Esophagus muscularis mucosa (tissue), 4 donors: ENCODE data around the gene COX7A1. TPM values are rescaled to one million over a fixed set of nuclear protein-coding genes. Genes with fewer than 3 reads are reported as not detected.

ENCODE experiments used
- DNase-seq: peaks from one replicate; pipeline ENCODE4 v3.0.0-alpha.2; 2017; ENCODE audit errors: extremely low spot score
- H3K27ac ChIP-seq, 4 donors: fragments of 200-600 bp; sonication (generic); replicated peaks in 1 of 4; 1 replicate in 3 of 4; 2 replicates in 1 of 4; pipeline ENCODE4 v1.5.1; 2016 to 2019; ENCODE audit warnings: mild to moderate bottlenecking in 1 of 4
- H3K27me3 ChIP-seq, 4 donors: fragments of 200-600 bp; sonication (generic); one replicate each; pipeline versions ENCODE4 v1.5.1 to v1.6.0; 2016 to 2019
- H3K36me3 ChIP-seq, 4 donors: fragments of 200-600 bp; sonication (generic); one replicate each; pipeline ENCODE4 v1.5.1; 2016 to 2019
- H3K4me1 ChIP-seq, 4 donors: fragments of 200-600 bp; sonication (generic); one replicate each; pipeline ENCODE4 v1.5.1; 2016 to 2019
- H3K4me3 ChIP-seq, 4 donors: fragments of 200-600 bp; sonication (generic); 1 replicate in 2 of 4; 2 replicates in 2 of 4; pipeline ENCODE4 v1.5.1; 2016 to 2019; ENCODE audit warnings: mild to moderate bottlenecking in 4 of 4, moderate library complexity in 1 of 4
- H3K9me3 ChIP-seq, 4 donors: fragments of 200-600 bp; sonication (generic); 1 replicate in 3 of 4; 2 replicates in 1 of 4; pipeline ENCODE4 v1.5.1; 2016 to 2019
- EP300 ChIP-seq: sonication (generic); formaldehyde crosslinking; IDR thresholded peaks from one replicate; pipeline ENCODE4 v1.6.1; 2017; ENCODE audit warnings: antibody characterized with exemption
- POLR2A ChIP-seq: fragments of 450-650 bp; IDR thresholded peaks from one replicate; pipeline ENCODE4 v1.6.1; 2017; ENCODE audit warnings: antibody characterized with exemption, moderate library complexity, mild to moderate bottlenecking, low read depth
- POLR2AphosphoS5 ChIP-seq, 2 donors: sonication (generic); formaldehyde crosslinking; IDR thresholded peaks; one replicate each; pipeline ENCODE4 v1.6.1; 2017; ENCODE audit warnings: antibody characterized with exemption in 2 of 2
- WGBS: methylation state at CpG from one replicate; pipeline ENCODE4 v1.1.5; 2018; 5-methylcytosine and 5-hydroxymethylcytosine counted together
- intact Hi-C: fragments of 100-400 bp; cut with DNase I; formaldehyde crosslinking; loops from one replicate; pipeline ENCODE4 v1.15.1; 2023
- total RNA-seq, 4 donors: library from RNA; depleted of rRNA; stranded (reverse); fragments of >200 nt; gene quantifications; one replicate each; pipeline versions ENCODE4 v1.1.0 to v1.2.1, GENCODE V29; 2016
- TF ChIP-seq, protein P1 (sequence below), 3 experiments: fragments of 200-600 bp in 2 of 3; fragments of 450-650 bp in 1 of 3; sonication (generic) in 2 of 3; IDR thresholded peaks; one replicate each; pipeline ENCODE4 v1.5.1; 2017 to 2019; ENCODE audit warnings: antibody characterized with exemption in 3 of 3, mild to moderate bottlenecking in 2 of 3, moderate library complexity in 1 of 3

COX7A1 gene
- total RNA-seq, 4 donors from 2014 or later: 65.8 to 231 (median 101) TPM

DNA sequence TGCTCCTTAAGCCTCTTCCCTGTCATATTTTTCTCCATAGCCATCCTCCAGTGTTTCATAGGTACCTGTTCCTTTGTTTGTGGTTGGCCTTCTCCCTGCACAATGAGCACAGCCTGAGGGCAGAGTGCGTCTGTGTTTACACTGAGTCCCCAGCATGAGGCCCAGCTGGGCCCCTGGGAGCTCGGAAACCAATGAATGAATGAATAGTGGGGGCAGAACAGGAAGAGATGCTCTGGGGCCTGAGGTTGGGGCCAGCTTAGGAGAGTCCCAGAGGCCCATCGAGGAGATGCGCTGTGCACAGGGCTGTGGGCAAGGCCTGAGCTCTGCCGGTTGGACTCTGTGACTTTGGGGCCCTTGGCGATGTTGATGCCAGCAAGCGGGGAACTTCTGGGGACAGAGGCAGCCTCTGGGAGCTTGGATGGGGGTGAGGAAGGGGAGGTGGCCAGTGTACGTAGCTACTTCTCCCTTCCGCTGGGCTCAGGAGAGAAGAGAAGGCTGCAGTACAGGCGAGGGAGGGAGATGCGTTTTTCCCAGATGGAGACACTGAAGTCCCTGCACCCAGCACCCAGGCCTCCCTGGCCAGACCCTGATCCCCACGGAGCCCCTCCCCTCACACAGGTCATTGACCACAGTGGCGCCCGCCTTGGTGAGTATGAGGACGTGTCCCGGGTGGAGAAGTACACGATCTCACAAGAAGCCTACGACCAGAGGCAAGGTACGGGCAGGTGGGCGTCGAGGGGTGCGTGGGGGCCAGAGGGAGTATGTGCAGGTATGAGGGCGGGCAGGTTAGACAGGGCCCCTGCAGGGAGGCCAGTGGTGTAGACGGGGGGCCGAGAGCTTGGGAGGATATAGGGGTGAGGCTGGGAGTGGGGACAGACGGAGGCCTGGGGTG is 31.9 kb downstream of the COX7A1 start:
- H3K4me1 ChIP-seq: peaks cover 13 to 35% (median 25%) of the 10 kb centered on the region in 4 donors
- no peak overlapping the region for H3K27ac ChIP-seq
- no peak for DNase-seq
- no peak overlapping the region for H3K4me3 ChIP-seq
- intact Hi-C loops: no loop called here
- 90% methylated on average over 26 of the region's 26 CpGs for WGBS
- TF ChIP-seq, protein P1, sequence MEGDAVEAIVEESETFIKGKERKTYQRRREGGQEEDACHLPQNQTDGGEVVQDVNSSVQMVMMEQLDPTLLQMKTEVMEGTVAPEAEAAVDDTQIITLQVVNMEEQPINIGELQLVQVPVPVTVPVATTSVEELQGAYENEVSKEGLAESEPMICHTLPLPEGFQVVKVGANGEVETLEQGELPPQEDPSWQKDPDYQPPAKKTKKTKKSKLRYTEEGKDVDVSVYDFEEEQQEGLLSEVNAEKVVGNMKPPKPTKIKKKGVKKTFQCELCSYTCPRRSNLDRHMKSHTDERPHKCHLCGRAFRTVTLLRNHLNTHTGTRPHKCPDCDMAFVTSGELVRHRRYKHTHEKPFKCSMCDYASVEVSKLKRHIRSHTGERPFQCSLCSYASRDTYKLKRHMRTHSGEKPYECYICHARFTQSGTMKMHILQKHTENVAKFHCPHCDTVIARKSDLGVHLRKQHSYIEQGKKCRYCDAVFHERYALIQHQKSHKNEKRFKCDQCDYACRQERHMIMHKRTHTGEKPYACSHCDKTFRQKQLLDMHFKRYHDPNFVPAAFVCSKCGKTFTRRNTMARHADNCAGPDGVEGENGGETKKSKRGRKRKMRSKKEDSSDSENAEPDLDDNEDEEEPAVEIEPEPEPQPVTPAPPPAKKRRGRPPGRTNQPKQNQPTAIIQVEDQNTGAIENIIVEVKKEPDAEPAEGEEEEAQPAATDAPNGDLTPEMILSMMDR (IDR thresholded peaks at IDR 0.05): no peak
- TF ChIP-seq POLR2AphosphoS5 (IDR thresholded peaks at IDR 0.05): no peak
- TF ChIP-seq POLR2A: no peak
- no peak for TF ChIP-seq EP300
- H3K27me3 ChIP-seq: no peaks in the 10 kb centered on the region
- no peaks in the 10 kb centered on the region for H3K9me3 ChIP-seq
- peaks cover 39 to 89% (median 79%) of the 10 kb centered on the region in 4 donors for H3K36me3 ChIP-seq

DNA sequence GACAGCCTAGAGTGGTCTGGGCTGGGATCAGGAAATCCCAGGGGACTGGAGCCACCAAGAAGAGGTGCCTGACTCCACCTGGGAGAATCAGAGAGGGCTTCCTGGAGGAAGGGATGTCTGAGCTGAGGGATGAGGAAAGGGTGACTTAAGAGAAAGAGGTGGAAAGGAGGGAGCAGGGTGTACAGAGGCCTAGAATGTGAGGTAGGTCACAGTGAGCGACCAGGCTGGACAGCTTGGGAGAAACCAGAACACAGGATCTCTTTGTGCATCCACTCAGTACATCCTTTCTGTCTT is 36.0 kb downstream of the COX7A1 start:
- no peak for TF ChIP-seq EP300
- TF ChIP-seq POLR2AphosphoS5 (IDR thresholded peaks at IDR 0.05): no peak
- TF ChIP-seq, protein P1 (IDR thresholded peaks at IDR 0.05): no peak
- TF ChIP-seq POLR2A: no peak
- intact Hi-C loops: no loop called here
- peak overlapping the region; percentile 72 to 80 (median 74) for H3K4me3 ChIP-seq
- peak overlapping the region; percentile 88 to 96 (median 91) for H3K27ac ChIP-seq
- no peak for DNase-seq
- peaks cover 23 to 53% (median 38%) of the 10 kb centered on the region in 4 donors for H3K4me1 ChIP-seq
- 90% methylated on average over 1 of the region's 1 CpG for WGBS
- no peaks in the 10 kb centered on the region for H3K27me3 ChIP-seq
- H3K9me3 ChIP-seq: no peaks in the 10 kb centered on the region
- H3K36me3 ChIP-seq: peaks cover 26 to 72% (median 64%) of the 10 kb centered on the region in 4 donors

DNA sequence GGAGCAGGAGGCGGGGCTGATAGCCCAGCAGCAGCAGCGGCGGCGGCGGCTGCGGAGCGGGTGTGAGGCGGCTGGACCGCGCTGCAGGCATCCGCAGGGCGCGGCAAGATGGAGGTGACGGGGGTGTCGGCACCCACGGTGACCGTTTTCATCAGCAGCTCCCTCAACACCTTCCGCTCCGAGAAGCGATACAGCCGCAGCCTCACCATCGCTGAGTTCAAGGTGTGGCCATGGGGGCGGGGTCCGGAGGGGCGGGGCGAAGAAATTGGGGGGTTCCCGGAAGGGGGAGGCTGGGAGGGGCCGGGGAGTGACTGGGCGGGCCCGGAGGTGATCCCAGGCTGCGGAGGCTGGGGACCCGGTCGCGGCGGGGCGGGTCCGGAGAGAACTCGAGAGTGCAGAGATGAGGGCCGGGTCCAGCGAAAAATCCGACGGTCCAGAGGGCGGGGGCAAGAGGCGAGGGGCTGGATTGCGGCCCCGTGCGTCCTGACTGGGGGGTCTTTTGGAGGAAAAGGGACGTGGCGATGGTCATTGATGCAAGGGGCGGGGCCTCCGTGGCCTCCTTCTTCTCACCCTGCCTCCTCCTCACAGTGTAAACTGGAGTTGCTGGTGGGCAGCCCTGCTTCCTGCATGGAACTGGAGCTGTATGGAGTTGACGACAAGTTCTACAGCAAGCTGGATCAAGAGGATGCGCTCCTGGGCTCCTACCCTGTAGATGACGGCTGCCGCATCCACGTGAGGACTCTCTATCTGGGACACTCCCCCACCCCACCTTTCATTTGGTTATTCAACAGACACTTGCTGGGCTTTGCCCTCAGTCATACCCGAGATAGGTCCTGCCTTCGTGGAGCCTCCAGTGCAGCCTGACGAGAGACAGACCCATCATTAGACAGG is 36.5 kb downstream of the COX7A1 start, which contains the start of gene TBCB:
Gene TBCB, plus strand, starts transcription at position 16 of the 891 bp plus-strand sequence. Its CDS starts 93 bp downstream, at position 109.
- intact Hi-C loops: no loop called here
- H3K27me3 ChIP-seq: no peaks in the 10 kb centered on the region
- H3K9me3 ChIP-seq: no peaks in the 10 kb centered on the region
- H3K36me3 ChIP-seq: peaks cover 26 to 72% (median 65%) of the 10 kb centered on the region in 4 donors
- H3K4me1 ChIP-seq: peaks cover 23 to 53% (median 38%) of the 10 kb centered on the region in 4 donors
- H3K4me3 ChIP-seq: peak within 1 kb of the TSS; percentile 72 to 80 (median 74)
- WGBS: 5% methylated on average over 26 of the region's 59 CpGs
- H3K27ac ChIP-seq: peak within 1 kb of the TSS; percentile 88 to 96 (median 91)
- TF ChIP-seq POLR2A (peak; percentile 10), POLR2AphosphoS5 (IDR thresholded peaks at IDR 0.05) (peak in 1 of 2 donors; percentile 91), EP300 (no peak)
- peak; percentile 96 for DNase-seq

DNA sequence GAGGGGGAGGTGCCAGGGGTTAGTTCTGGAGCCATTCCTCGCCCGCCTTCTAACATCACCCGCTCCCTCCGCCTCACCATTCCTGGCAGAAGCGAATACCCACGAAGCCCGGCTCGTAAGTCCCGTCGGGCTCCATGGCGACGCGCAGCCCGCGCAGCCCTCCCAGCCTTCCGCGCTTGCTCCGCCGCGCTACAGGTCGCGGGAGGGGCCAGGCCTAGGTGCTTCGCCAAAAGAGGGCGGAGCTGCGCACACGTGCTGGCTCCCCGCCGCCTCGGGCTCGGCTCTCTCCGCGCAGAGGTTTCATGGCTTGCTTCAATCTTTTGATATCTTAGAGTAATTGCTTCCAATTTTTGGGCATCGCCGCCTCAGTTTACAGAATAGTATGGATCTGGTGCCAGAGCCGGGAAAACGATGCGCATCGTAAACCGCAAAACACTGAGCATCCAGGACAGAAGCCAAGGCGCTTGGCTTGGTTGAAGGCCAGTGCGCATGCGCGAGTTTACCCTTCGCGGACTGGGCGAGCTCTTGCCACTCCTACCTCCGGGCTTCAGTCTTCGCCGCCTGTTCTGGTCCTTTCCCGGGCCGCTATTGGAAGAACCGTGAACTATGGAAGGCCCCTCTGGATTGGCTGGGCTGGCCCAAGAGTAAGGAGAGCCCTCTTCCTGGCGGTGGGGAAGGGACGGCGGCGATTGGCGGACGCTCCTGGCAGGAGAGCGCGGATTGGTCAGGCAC is 37.4 kb downstream of the COX7A1 start, which contains the start of gene POLR2I:
Gene POLR2I, minus strand, starts transcription at position 155 of the 732 bp plus-strand sequence. Its CDS starts 19 bp downstream, at position 136.
- Histone ChIP-seq H3K9me3 (no peaks in the 10 kb centered on the region), H3K4me3 (peak within 1 kb of the TSS; percentile 72 to 80 (median 74)), H3K4me1 (peaks cover 23 to 53% (median 38%) of the 10 kb centered on the region in 4 donors), H3K27me3 (no peaks in the 10 kb centered on the region), H3K36me3 (peaks cover 26 to 71% (median 60%) of the 10 kb centered on the region in 4 donors), H3K27ac (peak within 1 kb of the TSS; percentile 88 to 96 (median 91))
- TF ChIP-seq POLR2A (peak; percentile 65), POLR2AphosphoS5 (IDR thresholded peaks at IDR 0.05) (peak; percentile 89 to 94)
- TF ChIP-seq, protein P1 (IDR thresholded peaks at IDR 0.05): no peak
- intact Hi-C loops: loop anchor here (5.0 kb wide), 2 partner anchors 58 to 118 kb away; partner anchors contain the start of gene SDHAF1
- WGBS: 1% methylated on average over 33 of the region's 60 CpGs
- DNase-seq: peak; percentile 100
